ENCODE data around the gene PTCD1.

DNA sequence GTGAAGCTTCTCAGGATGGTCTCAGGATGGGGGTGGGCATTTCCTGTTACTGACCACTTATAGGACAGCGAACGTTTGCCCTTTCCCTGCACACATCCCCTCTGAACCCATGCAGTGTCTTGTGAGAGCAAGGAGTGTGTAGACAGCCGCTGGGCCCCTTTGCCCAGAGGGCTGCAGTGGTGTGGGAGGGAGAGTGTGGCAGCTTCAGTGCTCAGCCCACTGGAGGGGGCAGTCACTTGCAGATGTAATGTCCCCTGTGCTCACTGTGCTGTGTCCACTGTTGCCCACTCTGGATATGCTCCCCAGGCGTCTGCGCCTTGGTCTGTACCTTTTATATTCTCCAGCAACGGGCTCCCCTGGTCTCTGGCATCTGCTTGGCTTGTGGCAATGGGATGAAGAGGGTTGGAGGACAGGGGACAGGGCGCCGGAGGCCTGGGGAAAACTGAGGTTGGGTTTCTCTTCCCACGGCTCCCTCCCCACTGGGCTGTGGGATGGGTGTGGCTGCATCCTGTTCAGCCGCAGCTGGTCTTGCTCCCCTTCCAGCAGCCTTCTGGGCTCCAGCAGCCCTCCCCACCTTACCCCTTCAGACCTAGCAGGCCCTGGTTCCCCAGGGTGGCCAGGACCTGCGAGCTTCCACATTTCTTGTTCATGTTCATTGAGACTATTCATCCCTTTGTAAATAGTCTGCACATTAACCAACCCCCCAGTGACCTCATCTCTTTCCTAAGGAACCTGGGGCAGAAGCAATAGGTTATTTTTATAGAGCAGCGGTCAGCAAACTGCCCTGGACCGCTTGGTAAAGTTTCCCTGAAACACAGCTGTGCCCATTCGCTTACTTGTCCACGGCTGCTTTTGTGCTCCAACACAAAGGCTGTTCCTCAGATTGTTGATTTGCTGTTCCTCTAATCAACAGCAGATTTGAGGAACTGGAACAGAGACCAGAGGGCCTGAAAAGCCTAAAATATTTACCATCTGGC, 40.2 kb upstream of the PTCD1 start:
- no peak for TF ChIP-seq EZH2 (IDR thresholded peaks at IDR 0.05; ENCODE audit: low read length, missing control alignments)
- TF ChIP-seq, protein P1, sequence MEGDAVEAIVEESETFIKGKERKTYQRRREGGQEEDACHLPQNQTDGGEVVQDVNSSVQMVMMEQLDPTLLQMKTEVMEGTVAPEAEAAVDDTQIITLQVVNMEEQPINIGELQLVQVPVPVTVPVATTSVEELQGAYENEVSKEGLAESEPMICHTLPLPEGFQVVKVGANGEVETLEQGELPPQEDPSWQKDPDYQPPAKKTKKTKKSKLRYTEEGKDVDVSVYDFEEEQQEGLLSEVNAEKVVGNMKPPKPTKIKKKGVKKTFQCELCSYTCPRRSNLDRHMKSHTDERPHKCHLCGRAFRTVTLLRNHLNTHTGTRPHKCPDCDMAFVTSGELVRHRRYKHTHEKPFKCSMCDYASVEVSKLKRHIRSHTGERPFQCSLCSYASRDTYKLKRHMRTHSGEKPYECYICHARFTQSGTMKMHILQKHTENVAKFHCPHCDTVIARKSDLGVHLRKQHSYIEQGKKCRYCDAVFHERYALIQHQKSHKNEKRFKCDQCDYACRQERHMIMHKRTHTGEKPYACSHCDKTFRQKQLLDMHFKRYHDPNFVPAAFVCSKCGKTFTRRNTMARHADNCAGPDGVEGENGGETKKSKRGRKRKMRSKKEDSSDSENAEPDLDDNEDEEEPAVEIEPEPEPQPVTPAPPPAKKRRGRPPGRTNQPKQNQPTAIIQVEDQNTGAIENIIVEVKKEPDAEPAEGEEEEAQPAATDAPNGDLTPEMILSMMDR (conservative IDR thresholded peaks at IDR 0.05 in 1 of 2, IDR thresholded peaks at IDR 0.05 in 1 of 2; ENCODE audit: low read depth in 1 of 2, low read length in 2 of 2) = no peak

All from fibroblast of lung (primary cell).